ENCODE results near the gene CYSLTR2. TPM values are rescaled to one million over a fixed set of nuclear protein-coding genes. Genes with fewer than 3 reads are reported as not detected.

Gene CYSLTR2
- total and polyA plus RNA-seq, 2 donors (not counting 1 experiment from before 2014, with no cell fraction given), result 0.09 TPM; not detected in 1

DNA sequence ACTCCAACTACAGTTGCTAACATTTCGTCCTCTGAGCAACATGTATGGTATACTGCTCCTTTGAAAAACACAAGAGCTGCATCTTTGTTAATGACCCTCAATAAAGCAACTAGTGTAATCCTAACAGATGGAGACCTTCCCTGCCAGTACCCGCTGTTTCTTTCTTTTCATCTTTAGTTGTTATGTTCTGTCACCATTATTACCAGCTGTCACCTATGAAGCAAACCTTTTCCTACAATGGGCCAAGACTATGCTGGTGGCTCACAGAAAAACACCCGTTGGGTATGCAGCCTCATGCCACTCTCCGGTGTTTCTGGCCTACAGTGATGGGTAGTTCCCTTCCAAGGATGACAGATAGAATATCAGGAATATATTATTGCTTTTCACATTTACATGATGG, 29.7 kb upstream of the CYSLTR2 start:
- Histone ChIP-seq H3K9ac (ENCODE audit: low read length) (no peak overlapping the region), H3K4me3 (ENCODE audit: control extremely low read depth in 1 of 5, extremely low read depth in 1 of 5, insufficient read depth in 1 of 5, low read depth in 2 of 5, low read length in 4 of 5) (no peak overlapping the region), H3K9me3 (ENCODE audit: control extremely low read depth in 1 of 3, control insufficient read depth in 2 of 3, insufficient read depth in 1 of 3, low read length in 2 of 3) (peaks cover 2 to 25% (median 19%) of the 10 kb centered on the region in 3 donors), H3K36me3 (replicated peaks in 1 of 2; ENCODE audit: control extremely low read depth in 1 of 2, control insufficient read depth in 1 of 2, extremely low read depth in 1 of 2, insufficient read depth in 2 of 2, low read length in 1 of 2) (no peaks in the 10 kb centered on the region), H3K4me2 (replicated peaks; ENCODE audit: low read depth, low read length, poor library complexity, severe bottlenecking) (no peak overlapping the region), H3K79me2 (ENCODE audit: control insufficient read depth, insufficient read depth, low read length) (no peaks in the 10 kb centered on the region), H3K27me3 (replicated peaks in 1 of 4; ENCODE audit: control extremely low read depth in 1 of 4, control insufficient read depth in 3 of 4, insufficient read depth in 4 of 4, low read length in 3 of 4) (peaks cover 0 to 5% (median 1%) of the 10 kb centered on the region in 4 experiments), H2AFZ (ENCODE audit: insufficient read depth, low read depth, low read length, poor library complexity, severe bottlenecking) (no peak overlapping the region), H4K20me1 (ENCODE audit: control insufficient read depth, insufficient read depth, low read length, poor library complexity, severe bottlenecking) (no peaks in the 10 kb centered on the region), H3K27ac (ENCODE audit: low read length in 2 of 2) (no peak overlapping the region), H3K4me1 (ENCODE audit: control insufficient read depth in 2 of 2, insufficient read depth in 2 of 2, low read length in 2 of 2) (no peaks in the 10 kb centered on the region)
- intact Hi-C loops (cut with micrococcal nuclease), result no loop called here
- H3K4me3 Mint-ChIP-seq, result no peak overlapping the region
- ChIA-PET CTCF (no interaction called here), POLR2A (no interaction called here)
- H3K4me1 Mint-ChIP-seq, result no peaks in the 10 kb centered on the region
- H3K27ac Mint-ChIP-seq, result no peak overlapping the region
- TF ChIP-seq EZH2 (IDR thresholded peaks at IDR 0.05; ENCODE audit: borderline replicate concordance, insufficient read depth, low read depth, low read length, poor library complexity, severe bottlenecking), result no peak
- TF ChIP-seq, protein P1, sequence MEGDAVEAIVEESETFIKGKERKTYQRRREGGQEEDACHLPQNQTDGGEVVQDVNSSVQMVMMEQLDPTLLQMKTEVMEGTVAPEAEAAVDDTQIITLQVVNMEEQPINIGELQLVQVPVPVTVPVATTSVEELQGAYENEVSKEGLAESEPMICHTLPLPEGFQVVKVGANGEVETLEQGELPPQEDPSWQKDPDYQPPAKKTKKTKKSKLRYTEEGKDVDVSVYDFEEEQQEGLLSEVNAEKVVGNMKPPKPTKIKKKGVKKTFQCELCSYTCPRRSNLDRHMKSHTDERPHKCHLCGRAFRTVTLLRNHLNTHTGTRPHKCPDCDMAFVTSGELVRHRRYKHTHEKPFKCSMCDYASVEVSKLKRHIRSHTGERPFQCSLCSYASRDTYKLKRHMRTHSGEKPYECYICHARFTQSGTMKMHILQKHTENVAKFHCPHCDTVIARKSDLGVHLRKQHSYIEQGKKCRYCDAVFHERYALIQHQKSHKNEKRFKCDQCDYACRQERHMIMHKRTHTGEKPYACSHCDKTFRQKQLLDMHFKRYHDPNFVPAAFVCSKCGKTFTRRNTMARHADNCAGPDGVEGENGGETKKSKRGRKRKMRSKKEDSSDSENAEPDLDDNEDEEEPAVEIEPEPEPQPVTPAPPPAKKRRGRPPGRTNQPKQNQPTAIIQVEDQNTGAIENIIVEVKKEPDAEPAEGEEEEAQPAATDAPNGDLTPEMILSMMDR (IDR thresholded peaks at IDR 0.05), result no peak
- H3K9me3 Mint-ChIP-seq (ENCODE audit: insufficient read depth), result peaks cover 7% of the 10 kb centered on the region
- ATAC-seq (ENCODE audit: low read depth), result no peak
- peaks cover 5% of the 10 kb centered on the region for H3K27me3 Mint-ChIP-seq
- no peak for DNase-seq
- 88% methylated on average over 2 of the region's 4 CpGs for WGBS (ENCODE audit: insufficient coverage)

DNA sequence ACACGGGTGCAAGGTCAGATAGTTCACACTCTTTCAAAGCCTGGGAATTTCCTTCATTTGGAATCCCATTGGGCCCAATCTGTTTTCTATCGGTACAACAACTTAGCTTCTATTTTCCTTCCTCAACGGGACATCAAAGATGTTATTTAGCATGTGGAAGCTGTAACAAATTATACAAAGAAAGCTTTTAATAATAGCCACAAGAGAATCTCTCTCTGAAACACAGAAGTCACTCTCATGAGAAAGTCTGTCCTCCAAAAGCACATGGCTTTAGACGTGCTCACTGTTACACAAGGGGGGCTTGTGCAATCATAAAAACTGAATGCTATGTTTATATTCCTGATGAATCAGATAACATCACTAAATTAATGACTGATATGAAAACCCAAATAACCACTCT, 28.9 kb upstream of the CYSLTR2 start:
- no peak for TF ChIP-seq EZH2 (IDR thresholded peaks at IDR 0.05; ENCODE audit: borderline replicate concordance, insufficient read depth, low read depth, low read length, poor library complexity, severe bottlenecking)
- TF ChIP-seq, protein P1 (IDR thresholded peaks at IDR 0.05), result no peak
- no peak overlapping the region for H3K27ac ChIP-seq (ENCODE audit: low read length in 2 of 2)
- no peaks in the 10 kb centered on the region for H3K4me1 Mint-ChIP-seq

More for the DNA sequence above, 28.9 kb upstream of the CYSLTR2 start:
- Histone ChIP-seq H3K4me2 (replicated peaks; ENCODE audit: low read depth, low read length, poor library complexity, severe bottlenecking) (no peak overlapping the region), H3K27me3 (replicated peaks in 1 of 4; ENCODE audit: control extremely low read depth in 1 of 4, control insufficient read depth in 3 of 4, insufficient read depth in 4 of 4, low read length in 3 of 4) (peaks cover 0 to 5% (median 1%) of the 10 kb centered on the region in 4 experiments), H3K9ac (ENCODE audit: low read length) (no peak overlapping the region), H3K9me3 (ENCODE audit: control extremely low read depth in 1 of 3, control insufficient read depth in 2 of 3, insufficient read depth in 1 of 3, low read length in 2 of 3) (peaks cover 2 to 18% (median 11%) of the 10 kb centered on the region in 3 donors), H3K4me3 (ENCODE audit: control extremely low read depth in 1 of 5, extremely low read depth in 1 of 5, insufficient read depth in 1 of 5, low read depth in 2 of 5, low read length in 4 of 5) (no peak overlapping the region), H3K79me2 (ENCODE audit: control insufficient read depth, insufficient read depth, low read length) (no peaks in the 10 kb centered on the region), H4K20me1 (ENCODE audit: control insufficient read depth, insufficient read depth, low read length, poor library complexity, severe bottlenecking) (no peaks in the 10 kb centered on the region), H3K4me1 (ENCODE audit: control insufficient read depth in 2 of 2, insufficient read depth in 2 of 2, low read length in 2 of 2) (no peaks in the 10 kb centered on the region), H2AFZ (ENCODE audit: insufficient read depth, low read depth, low read length, poor library complexity, severe bottlenecking) (no peak overlapping the region), H3K36me3 (replicated peaks in 1 of 2; ENCODE audit: control extremely low read depth in 1 of 2, control insufficient read depth in 1 of 2, extremely low read depth in 1 of 2, insufficient read depth in 2 of 2, low read length in 1 of 2) (no peaks in the 10 kb centered on the region)
- DNase-seq (no peak), ATAC-seq (ENCODE audit: low read depth) (no peak)
- ChIA-PET CTCF (no interaction called here), POLR2A (no interaction called here)
- intact Hi-C loops (cut with micrococcal nuclease), result no loop called here
- Mint-ChIP-seq H3K27ac (no peak overlapping the region), H3K4me3 (no peak overlapping the region), H3K27me3 (peaks cover 5% of the 10 kb centered on the region), H3K9me3 (ENCODE audit: insufficient read depth) (peaks cover 10% of the 10 kb centered on the region)
- WGBS (ENCODE audit: insufficient coverage), result 91% methylated on average over 1 of the region's 4 CpGs

Measured in B cell (primary cell).